ENCODE results near the gene SMIM13.
"Not testable (repeated sequence)": the region's sequence is repeated elsewhere in the genome, so short reads cannot be mapped to it uniquely, and the experiment has no call there.

Gene SMIM13

DNA sequence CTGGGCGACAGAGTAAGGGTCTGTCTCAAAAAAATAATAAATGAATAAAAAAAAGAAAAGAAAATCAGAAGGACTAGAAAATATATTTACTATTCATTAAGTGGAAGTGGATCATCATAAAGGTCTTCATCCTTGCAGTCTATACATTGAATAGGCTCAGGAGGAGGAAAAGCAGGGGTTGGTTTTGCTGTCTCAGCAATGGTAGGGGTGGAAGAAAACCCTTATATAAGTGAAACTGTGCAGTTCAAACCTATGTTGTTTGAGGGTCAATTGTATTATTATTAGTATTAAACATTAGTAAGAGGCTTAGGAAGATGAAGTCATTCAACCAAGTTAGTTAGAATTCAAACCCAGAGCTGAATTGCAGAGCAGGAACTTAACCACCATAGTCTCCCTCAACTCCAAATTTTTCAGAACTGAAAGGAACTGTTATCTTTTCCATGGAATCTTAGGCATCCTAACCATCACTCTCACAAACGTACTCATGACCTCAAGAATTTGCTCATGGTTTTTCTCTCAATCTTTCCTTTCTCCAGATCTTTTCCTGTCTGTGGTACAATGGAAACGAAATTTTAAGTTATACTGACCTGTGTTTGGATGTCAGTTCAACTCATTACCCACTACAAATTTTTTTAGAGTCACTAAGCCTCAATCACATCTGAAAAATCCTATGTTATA lies 7.7 kb upstream of the SMIM13 start:
- DNase-seq: no peak

DNA sequence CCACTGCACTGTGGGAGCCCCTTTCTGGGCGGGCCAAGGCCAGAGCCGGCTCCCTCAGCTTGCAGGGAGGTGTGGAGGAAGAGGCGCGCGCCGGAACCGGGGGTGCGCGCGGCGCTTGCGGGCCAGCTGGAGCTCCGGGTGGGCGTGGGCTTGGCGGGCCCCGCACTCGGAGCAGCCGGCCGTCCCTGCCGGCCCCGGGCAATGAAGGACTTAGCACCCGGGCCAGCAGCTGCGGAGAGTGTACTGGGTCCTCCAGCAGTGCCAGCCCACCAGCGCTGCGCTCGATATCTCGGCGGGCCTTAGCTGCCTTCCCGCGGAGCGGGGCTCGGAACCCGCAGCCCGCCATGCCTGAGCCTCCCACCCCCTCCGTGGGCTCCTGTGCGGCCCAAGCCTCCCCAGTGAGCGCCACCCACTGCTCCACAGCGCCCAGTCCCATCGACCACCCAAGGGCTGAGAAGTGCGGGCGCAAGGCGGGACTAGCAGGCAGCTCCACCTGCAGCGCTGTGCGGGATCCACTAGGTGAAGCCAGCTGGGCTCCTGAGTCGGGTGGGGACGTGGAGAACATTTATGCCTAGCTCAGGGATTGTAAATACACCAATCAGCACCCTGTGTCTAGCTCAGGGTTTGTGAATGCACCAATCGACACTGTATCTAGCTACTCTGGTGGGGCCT lies 6.4 kb upstream of the SMIM13 start:
- not testable (repeated sequence) for DNase-seq

DNA sequence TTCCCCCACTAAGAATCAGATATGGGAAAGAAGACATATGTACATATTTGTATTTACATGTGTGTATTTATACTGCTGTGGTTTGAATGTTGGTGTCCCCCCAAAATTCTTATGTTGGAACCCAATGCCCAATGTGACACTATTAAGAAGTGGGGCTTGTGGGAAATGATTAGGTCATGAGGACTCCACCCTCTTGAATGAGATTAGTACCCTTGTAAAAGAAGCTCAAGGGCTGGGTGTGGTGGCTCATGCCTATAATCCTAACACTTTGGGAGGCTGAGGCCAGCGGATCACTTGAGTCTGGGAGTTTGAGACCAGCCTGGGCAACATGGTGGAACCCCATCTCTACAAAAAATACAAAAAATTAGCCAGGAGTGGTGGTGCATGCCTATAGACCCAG lies 3.9 kb upstream of the SMIM13 start:
- peak in 1 of 2 experiments; percentile 4 for DNase-seq

DNA sequence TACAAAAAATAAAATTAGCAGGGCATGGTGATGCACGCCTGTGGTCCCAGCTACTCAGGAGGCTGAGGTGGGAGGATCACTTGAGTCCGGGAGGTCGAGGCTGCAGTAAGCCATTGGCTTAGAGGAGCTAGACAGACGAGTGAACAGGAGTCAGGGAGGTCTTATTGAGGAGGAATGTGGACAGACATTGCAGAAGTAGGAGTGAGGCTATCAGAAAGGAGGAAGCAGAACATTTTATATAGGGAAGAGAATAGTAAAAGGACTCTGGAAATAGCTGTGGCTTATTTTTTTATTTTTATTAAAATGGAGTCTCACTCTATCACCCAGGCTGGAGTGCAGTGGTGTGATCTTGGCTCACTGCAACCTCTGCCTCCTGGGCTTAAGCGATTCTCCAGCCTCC lies 2.5 kb upstream of the SMIM13 start:
- not testable (repeated sequence) for DNase-seq

DNA sequence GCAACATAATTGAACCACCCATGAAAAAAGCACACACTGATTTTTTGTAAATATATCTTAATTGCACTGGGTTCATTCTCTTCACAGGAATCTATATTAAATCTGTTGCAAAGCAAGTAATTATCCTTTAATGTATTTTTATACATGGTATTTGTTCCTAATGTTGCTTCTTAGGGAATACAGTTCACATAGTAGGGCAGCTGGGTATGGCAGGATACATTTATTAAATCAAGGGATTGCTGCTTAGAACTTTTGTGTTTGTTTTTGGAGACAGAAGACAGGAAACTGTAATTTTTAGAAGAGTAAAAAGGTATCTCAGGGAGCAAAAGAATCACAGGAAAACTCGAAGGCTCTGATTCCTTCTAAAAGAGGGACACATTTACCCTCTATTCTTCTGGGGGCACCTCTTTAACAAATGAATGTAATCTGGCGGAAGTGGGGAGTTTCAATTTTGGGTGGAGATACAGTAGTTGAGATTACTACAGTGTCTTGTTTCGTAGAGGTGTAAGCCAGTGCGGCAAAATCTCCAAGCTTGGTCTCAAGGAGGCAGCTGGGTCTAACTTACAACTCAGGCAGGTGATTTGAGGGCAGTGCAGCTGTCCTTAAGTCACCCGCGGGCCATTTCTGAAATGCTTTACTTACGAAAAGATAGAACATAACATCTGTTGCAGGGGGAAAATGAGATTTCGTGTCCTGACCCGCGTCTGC lies 812 bp upstream of the SMIM13 start:
- peak in 1 of 2 experiments; percentile 79 for DNase-seq

DNA sequence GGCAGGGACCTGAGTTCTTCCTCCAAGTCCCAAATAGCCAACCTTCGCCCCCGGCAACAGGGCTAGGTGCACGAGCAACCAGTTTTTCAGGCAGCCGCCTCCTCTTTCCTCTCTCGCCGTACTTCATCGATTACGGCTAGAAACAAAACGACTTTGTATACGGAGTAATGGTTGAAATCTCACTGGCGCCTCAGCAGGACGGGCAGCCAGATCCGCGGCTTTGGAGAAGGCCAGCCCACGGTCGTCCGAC lies 333 bp upstream of the SMIM13 start:
- no peak for DNase-seq

DNA sequence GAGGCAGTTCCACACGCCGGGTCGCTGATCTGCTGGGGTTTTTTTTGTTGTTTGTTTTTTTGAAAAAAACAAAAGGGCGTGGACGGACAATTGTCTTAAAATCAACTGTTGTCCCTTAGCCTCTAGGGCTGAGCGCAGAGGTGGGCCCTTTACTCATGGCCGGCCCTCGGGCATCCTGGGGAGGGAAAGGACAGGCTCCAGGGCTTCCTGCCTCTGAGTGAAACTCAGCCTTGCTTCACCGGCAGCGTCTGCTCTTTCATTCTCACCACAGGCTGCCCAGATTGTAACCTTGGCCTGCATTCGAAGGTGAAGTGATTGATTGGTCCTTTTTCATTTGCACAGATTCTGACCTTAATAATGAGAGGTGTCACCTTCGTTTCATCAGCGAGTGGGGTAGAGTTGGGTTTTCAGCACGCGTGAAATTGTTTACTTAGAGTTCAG lies 797 bp downstream of the SMIM13 start:
- peak in 1 of 2 experiments; percentile 50 for DNase-seq

DNA sequence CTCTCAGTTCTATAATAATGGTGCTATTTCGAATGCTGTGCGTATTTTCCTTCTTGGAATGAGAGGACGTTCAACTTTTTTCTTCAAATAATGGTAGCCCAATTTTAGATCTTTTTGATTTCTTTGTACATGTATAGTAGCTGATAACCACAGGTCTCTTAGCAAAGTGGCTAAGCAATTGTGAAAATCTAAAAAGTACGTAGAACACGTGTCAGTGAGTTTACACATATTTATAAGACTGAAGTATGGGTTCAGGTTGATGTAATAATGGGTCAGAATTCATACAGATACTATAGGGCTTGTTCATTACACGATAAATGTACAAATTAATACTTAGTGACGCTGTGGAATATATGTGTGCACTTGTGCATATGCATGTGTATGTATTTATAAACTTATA lies 1.3 kb downstream of the SMIM13 start:
- no peak for DNase-seq

DNA sequence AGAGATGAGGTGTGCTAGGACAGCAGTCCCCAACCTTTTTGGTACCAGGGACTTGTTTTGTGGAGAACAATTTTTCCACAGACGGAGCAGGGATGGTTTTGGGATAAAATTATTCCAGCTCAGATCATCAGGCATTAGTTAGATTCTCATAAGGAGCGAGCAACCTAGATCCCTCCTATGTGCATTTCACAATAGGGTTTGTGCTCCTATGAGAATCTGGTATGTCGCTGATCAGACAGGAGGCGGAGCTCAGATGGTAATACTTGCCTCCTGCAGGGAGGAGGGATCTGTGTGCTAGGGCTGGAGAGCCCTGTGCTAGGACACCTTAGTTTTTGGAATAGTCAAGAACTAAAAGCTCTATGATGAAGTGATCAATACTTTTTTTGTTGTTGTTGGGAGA lies 2.5 kb downstream of the SMIM13 start:
- DNase-seq: peak in 1 of 2 experiments; percentile 32

DNA sequence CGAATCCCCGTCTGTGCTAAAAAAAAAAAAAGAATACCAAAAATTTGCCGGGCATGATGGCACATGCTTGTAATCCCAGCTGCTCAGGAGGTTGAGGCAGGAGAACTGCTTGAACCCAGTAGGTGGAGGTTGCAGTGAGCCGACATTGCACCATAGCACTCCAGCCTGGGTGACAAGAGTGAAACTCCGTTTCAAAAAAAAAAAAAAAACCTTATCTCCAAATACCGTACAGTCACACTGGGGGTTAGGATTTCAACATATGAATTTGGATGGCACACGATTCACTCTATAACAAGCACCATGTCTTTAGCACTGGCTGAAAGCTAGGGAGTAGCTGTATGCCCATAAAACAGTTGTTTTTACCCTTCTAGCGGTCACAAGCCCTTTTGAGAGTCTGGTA lies 3.8 kb downstream of the SMIM13 start:
- no peak for DNase-seq

DNA sequence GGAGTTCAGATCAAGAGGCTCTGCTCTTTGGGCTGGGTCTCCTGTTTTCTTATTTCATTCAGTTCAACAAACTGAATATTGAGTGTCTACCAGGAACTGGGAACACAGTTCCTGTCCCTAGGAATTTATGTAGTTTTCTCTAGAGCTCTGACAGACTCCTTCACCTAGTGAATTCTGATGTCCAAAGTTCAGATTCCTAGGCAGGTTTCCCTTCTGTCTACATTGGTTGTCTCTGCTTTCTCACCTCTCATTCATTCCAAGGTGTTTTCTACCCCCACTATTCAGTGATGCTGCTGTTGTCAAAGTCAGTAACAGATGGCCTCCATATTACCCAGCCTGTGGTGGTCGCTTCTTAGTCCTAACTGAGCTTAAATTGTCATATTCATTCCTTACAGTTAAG lies 4.4 kb downstream of the SMIM13 start:
- peak in 1 of 2 experiments; percentile 33 for DNase-seq

DNA sequence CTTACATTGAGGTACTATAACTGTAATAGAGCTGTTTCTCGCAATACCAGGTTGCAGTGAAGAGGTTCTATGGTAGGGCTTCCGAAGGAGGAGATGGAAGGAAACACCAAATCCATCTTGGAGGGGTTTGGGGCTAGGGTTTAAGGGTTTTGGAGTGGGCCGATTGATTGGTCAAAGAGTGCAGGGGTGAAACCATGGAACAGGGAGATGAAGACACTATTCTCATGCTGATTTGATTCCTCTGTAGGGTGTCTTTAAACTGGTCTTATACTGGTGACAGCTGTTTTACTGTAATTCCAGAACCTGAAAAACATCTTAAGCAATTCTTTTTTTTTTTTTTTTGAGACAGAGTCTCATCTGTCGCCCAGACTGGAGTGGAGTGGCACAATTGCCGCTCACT lies 7.8 kb downstream of the SMIM13 start:
- peak in 1 of 2 experiments; percentile 25 for DNase-seq

DNA sequence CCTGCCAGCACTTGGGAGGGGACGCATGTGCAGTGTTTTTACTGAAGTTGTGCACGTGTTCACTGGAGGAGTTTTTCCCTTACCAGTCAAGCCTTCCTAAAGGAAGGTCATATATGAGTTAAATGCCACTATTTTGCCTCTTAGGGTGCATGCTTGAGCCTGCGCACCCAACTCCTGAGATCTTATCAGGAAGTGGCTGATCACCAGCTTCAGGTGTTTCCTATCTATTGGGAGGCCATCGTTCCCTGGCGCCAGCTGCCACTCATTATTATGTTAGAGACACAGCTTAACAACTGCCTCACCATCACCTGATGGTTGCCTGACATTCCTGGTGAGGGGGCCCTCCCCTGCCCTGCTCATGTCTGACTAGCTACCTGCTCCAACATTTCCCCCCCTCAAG lies 9.4 kb downstream of the SMIM13 start:
- DNase-seq: no peak

DNA sequence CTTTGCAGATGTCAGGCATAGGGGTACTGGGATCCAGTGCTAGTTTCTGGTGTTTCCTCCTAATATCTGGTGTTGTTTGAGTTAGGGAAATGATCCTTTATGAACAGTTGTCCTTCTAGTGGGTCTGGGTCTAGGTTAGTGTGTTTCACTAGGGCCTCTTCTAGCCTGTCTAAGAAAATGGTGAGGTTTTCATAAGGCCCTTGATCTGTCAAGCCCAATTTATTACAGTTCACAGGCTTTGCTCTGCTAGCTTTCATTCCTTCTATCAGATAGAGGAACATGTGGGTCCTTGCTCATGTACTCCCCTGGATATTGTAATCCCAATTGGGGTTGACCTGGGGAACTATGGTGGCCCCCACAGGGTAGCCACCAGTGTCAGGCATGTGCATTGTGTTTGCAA lies 15.1 kb downstream of the SMIM13 start:
- no peak for DNase-seq

DNA sequence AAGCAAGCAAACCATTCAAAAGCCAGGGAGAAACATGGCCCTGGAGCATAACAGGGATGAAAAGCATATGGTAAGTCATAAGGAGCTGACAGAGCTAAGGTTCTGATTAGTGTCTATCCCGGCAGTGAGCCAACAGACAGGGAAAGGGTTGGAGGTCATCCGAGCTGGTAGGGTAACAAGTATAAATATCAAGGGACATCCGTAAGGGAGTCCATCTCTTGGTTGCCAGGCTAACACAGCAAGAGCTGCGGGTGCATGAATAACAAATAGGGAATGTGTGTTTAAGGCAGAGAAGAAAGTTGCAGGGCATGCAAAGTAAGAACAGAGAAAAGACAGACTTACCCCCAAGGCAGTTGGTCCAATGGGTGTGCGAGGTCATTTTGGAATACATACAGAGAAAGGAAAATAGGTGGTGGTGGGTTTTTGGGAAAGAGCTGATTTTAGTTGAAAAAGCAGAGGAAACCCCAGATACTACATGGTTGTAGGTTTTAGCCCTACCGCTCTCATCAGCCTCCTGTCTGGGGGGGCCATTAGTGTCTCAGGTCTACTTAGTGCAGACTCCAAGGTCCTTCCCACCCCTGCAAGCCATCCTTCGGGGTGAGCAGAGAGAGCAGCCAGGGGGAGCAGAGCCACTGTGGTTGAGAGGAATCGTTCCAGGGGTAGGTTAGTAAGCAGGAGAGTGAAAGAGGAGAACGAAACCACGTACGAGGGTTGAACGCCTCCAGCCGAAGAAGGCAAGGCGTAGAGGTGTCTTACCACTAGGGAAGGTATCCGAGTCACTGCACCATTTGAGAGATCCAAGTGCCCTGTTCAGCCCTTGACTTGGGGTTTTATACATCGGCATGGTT lies 17.5 kb downstream of the SMIM13 start, which contains the start of gene ERVFRD-1:
Gene ERVFRD-1, minus strand, starts transcription at position 805 of the 848 bp plus-strand sequence. CDS start 6,415 bp downstream, outside the sequence.
- no peak for DNase-seq

DNA sequence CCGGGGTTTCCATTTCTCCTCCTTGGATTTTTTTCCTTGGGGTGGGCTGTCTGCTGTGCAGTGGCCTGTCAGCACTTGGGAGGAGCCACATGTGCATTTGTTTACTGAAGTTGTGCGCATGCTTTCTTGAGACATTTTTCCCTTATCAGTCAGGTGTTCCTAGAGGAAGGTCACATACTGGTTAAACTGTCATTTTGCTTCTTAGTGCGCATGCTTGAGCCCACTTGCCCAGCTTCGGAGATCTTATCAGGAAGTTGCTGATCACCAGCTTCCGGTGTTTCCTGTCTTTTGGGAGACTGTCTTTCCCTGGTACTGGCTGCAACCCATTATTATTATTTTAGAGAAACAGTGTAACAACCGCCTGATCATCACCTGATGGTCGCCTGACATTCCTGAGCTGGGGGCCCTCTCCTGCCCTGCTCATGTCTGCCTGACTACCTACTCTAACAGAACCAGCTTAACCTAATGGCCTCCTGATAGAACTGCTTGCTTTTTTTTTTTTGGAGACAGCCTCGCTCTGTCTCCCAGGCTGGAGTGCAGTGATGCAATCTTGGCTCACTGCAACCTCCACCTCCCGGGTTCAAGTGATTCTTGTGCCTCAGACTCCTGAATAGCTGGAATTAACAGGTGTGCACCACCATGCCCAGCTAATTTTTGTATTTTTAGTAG lies 18.3 kb downstream of the SMIM13 start:
- DNase-seq: no peak

DNA sequence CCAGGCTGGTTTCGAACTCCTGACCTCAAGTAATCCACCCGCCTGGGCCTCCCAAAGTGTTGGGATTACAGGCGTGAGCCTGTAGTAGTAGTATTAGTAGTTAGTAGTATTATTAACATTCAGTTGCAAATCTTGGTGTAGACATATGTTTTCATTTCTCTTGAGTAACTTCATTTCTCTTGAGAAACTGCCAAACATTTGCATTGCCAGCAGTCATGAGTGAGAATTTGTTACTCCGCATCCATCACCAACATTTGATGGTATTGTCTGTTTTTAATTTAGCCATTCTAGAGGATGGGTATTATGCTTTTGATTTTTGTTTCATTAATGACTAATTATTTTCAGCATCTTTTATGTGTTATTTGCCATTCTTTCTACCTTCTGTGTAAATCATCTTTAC lies 19.4 kb downstream of the SMIM13 start:
- no peak for DNase-seq

DNA sequence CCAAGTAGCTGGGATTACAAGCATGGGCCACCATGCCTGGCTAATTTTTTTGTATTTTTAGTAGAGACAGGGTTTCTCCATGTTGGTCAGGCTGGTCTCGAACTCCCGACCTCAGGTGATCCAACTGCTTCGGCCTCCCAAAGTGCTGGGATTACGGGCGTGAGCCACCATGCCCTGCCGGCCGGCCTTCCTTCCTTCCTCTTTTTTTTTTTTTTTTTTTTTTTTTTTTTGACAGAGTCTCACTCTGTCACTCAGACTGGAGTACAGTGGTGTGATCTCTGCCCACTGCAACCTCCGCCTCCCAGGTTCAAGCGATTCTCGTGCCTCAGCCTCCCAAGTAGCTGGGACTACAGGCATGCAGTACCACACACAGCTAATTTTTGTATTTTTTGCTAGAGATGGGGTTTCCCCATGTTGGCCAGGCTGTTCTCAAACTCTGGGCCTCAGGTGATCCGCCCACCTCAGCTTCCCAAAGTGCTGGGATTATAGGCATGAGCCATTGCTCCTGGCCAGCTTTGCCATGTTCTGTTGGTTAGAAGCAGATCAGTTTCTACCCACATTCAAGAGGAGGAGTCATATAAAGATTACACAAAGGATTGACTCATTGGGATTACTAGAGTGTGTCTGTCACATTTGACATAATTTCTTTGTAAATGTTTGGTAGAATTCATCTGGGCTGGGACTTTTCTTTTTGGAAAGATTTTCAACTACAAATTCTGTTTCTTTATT lies 22.3 kb downstream of the SMIM13 start:
- DNase-seq: not testable (repeated sequence)

DNA sequence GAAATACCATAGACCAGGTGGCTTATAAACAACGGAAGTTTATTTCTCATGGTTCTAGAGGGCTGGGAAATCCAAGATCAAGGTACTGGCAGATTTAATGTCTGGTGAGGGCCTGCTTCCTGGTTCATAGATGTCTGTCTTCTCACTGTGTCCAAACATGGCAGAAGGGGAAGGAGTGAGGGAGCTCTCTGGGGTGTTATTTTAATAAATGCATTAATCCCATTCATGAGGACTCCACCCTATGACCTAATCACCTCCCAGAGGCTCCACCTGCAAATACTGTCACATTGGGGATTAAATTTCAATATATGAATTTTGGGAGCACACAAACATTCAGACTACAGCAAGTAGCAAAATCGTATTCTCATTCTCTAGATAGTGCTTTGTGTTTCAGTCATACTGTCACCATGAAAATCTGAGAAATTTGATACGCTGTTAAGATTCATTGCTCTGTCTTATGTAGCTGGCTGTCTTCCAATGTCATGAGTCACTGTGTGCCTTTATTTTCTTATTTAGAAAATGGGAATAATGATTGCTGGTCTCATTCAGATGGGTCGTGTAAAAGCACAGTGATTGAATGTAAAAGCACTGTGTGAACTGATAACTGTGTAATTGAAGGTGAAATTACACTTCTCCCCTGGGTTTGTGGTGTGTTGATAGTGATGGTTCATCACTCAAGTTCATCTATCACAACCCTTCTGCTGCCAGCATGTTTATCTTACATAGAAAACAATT lies 26.8 kb downstream of the SMIM13 start:
- peak in 1 of 2 experiments; percentile 37 for DNase-seq

DNA sequence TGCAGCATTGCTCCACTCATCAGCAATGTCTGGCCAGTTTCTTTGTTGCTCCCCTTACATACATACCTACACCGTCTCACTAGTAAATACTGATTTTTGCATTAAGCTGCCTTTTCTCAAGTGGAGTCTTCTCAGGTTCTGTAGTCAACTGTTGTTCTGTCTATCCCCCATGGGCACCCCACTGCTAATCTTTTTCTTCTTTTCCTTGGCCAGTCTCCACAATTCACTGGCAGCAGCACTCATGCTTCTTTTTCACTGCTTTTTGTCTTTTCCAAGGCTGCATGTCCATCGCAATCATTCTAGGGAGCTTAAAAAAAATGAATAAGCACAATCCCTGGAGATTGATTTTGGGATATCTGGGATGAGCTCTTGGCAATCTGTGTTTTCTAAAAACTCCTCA lies 28.2 kb downstream of the SMIM13 start:
- no peak for DNase-seq

DNA sequence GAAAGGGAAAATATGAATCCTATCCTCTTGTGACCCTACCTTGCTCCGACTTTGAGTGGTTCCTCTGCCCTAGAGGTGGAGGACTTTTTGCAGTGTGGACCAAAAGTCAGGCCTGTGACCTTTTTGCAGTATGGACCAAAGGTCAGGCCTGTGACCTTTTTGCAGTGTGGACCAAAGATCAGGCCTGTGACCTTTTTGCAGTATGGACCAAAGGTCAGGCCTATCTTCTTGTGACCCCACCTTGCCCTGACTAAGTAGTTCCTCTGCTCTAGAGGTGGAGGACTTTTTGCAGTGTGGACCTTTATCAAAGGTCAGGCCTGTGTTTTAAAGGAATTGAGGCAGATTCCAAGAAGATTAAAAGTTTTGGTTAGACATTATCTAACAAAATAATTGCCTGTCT lies 28.7 kb downstream of the SMIM13 start:
- no peak for DNase-seq

Measured in NCI-H524 (cell line).